Upper lobe of right lung (tissue), 1 donor: ENCODE results near the gene INPP4B. TPM values are rescaled to one million over a fixed set of nuclear protein-coding genes. Genes with fewer than 3 reads are reported as not detected.
A peak's percentile ranks its signal among the peaks of the same experiment; 100 is the strongest.

Experiments
- ATAC-seq: fragments of 200-7000 bp; cut with Tn5 transposase; one replicate; pipeline ENCODE4 v1.9.1; 2020; ENCODE audit warnings: mild to moderate bottlenecking, moderate library complexity
- DNase-seq: peaks from one replicate; pipeline ENCODE4 v3.0.0-alpha.2; 2020
- H3K27ac ChIP-seq: fragments of 200-600 bp; one replicate; pipeline ENCODE4 v1.8.0; 2022
- H3K27me3 ChIP-seq: fragments of 200-600 bp; one replicate; pipeline ENCODE4 v1.8.0; 2022; ENCODE audit warnings: mild to moderate bottlenecking
- H3K36me3 ChIP-seq: fragments of 200-600 bp; one replicate; pipeline ENCODE4 v1.8.0; 2022
- H3K4me1 ChIP-seq: fragments of 200-600 bp; one replicate; pipeline ENCODE4 v1.8.0; 2022
- H3K4me3 ChIP-seq: fragments of 200-600 bp; one replicate; pipeline ENCODE4 v1.8.0; 2022; ENCODE audit warnings: mild to moderate bottlenecking
- H3K9me3 ChIP-seq: fragments of 200-600 bp; one replicate; pipeline ENCODE4 v1.8.0; 2022
- intact Hi-C: fragments of 100-400 bp; cut with DNase I; formaldehyde crosslinking; loops from one replicate; pipeline ENCODE4 v1.11.0; 2022
- long read RNA-seq: library from polyadenylated mRNA; unstranded; transcript quantifications from one replicate; pipeline ENCODE4 v2.0.0, GENCODE V29; 2021
- total RNA-seq: library from RNA; stranded (reverse); fragmentation: NEBNext Ultra II Directional; extraction: Animal tissue kit (Norgen Biotek cat#: 25700); gene quantifications from one replicate; pipeline ENCODE4 v1.2.1, GENCODE V29; 2021
- TF ChIP-seq, protein P1 (sequence below): fragments of 200-600 bp; IDR thresholded peaks from one replicate; pipeline ENCODE4 v1.8.0; 2022; ENCODE audit warnings: antibody characterized with exemption
- donor health status: DM: no; HTN: yes; CAD: no; lungs with severe emphysema.

INPP4B gene
- total RNA-seq: 20.7 TPM
- long read RNA-seq, partial matches to known transcripts: 5 of 14 reads
- long read RNA-seq, other reads (novel, unspliced or antisense): 7 of 14 reads

DNA sequence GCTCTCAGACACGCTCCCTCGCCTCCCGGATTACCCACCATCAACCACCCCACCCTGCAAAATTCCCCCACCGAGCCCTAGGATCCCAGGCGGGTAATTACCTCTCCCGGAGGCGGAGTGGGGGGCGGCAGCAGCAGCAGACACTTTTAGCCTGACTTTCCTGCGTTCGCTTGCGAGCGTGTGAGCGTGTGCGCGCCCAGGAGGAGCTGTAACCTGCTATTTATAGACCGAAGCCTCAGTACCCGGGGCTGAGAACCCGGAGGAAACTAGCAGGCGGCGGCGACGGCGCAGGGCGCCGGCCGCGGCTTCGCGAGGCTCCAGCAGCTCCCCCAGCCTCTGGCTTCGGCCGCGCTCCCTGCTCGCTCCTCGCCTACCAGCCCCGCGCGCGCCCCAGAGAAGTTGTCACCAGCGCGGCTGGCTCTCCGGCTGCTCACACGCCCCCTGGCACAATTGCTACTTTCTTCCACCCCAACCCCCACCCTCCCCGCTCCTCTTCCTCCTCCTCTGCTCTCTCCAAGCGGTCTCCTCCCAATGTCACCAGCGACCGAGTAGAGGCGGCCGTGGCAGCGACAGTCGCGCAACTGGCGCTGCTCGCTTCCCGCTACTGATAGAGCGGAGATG is at the start of gene INPP4B:
Gene INPP4B, minus strand, starts transcription at position 194 of the 621 bp plus-strand sequence.
- TF ChIP-seq, protein P1, sequence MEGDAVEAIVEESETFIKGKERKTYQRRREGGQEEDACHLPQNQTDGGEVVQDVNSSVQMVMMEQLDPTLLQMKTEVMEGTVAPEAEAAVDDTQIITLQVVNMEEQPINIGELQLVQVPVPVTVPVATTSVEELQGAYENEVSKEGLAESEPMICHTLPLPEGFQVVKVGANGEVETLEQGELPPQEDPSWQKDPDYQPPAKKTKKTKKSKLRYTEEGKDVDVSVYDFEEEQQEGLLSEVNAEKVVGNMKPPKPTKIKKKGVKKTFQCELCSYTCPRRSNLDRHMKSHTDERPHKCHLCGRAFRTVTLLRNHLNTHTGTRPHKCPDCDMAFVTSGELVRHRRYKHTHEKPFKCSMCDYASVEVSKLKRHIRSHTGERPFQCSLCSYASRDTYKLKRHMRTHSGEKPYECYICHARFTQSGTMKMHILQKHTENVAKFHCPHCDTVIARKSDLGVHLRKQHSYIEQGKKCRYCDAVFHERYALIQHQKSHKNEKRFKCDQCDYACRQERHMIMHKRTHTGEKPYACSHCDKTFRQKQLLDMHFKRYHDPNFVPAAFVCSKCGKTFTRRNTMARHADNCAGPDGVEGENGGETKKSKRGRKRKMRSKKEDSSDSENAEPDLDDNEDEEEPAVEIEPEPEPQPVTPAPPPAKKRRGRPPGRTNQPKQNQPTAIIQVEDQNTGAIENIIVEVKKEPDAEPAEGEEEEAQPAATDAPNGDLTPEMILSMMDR: no peak
- Histone ChIP-seq H3K4me3 (peak within 1 kb of the TSS; percentile 58), H3K27ac (peak within 1 kb of the TSS; percentile 45), H3K27me3 (peaks cover 21% of the 10 kb centered on the region), H3K36me3 (no peaks in the 10 kb centered on the region), H3K9me3 (no peaks in the 10 kb centered on the region), H3K4me1 (peaks cover 5% of the 10 kb centered on the region)
- peak; percentile 69 for DNase-seq
- intact Hi-C loops: no loop called here
- peak; percentile 71 for ATAC-seq

DNA sequence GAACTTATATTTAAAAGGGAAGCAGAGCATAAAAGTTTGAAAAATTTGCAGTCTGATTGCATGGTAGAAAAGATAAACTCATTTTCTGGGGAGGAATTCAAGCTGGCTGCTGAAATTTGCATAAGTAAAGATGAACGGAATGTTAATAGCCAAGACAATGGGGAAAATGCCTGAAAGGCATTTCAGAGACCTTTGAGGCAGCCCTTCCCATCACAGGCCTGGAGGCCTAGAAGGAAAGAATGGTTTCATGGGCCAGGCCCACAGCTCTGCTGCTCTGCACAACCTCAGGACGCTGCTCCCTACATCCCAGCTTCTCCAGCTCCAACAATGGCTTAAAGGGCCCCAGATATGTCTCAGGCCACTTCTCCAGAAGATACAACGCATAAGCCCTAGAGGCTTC is 46.9 kb upstream of the INPP4B start:
- DNase-seq: no peak
- no peaks in the 10 kb centered on the region for H3K27me3 ChIP-seq
- no peaks in the 10 kb centered on the region for H3K4me1 ChIP-seq
- TF ChIP-seq, protein P1: no peak
- no peak for ATAC-seq
- intact Hi-C loops: no loop called here
- H3K36me3 ChIP-seq: no peaks in the 10 kb centered on the region
- H3K4me3 ChIP-seq: no peak overlapping the region
- no peaks in the 10 kb centered on the region for H3K9me3 ChIP-seq
- H3K27ac ChIP-seq: no peak overlapping the region

DNA sequence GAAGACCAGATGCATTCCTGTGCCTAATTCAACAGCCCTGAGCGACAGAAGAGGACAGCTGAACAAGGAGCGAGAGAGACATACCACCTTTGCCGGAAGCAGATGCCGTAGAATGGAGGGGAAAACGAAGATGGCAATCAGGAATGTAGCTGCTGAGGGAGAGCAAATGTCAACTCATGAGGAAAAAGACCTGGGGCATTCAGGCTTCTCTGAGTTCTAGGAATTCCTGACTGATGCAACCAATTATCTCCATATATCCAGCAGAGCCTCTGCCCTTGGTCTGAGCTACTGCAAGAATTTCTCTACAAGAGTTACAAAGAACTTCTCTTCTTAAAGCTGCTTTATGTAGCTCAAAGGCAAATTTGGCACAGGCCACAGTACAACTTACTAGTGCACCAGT is 40.5 kb upstream of the INPP4B start:
- Histone ChIP-seq H3K4me3 (no peak overlapping the region), H3K36me3 (no peaks in the 10 kb centered on the region), H3K9me3 (no peaks in the 10 kb centered on the region), H3K27me3 (no peaks in the 10 kb centered on the region), H3K27ac (no peak overlapping the region), H3K4me1 (no peaks in the 10 kb centered on the region)
- DNase-seq: no peak
- ATAC-seq: no peak
- TF ChIP-seq, protein P1: no peak
- intact Hi-C loops: no loop called here

DNA sequence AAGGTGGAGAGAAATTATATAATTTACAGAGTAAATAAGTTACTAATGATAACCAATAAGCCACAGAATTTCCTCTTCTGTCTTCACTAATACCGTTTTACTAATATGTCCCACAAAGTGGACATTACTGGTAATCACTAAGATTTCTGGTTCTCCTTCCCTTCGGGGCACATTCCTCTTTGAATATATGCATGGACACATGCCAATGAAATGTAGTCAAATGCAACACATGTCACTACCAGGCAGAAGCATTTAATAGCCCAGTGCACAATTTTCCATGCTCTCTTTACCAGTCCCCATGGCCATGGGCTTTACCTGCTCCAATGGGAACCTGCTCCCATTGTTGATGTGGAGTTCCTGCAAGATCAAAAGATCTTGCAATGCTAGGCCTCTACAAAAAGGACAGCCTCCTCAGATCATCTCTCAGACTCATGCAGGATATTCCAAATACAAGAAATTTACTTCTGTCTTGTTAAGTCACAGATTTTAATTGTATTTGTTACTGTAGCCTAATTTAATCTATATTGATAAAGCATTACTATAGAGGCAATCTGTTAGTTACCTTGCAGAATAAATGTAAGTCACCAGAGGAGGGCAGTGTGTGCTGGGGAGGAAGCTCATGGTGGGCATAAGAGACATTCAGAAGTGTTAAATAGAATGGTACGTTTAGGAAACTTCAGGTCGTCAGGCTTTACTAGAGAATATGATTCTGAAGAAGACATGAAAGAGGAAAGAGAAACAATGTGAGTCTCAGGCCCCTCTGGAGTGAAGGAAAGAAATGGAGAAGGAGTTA is 37.1 kb upstream of the INPP4B start:
- no peak for DNase-seq
- TF ChIP-seq, protein P1: no peak
- no peak for ATAC-seq
- Histone ChIP-seq H3K36me3 (no peaks in the 10 kb centered on the region), H3K27me3 (no peaks in the 10 kb centered on the region), H3K4me3 (no peak overlapping the region), H3K27ac (no peak overlapping the region), H3K9me3 (no peaks in the 10 kb centered on the region), H3K4me1 (no peaks in the 10 kb centered on the region)
- intact Hi-C loops: no loop called here

DNA sequence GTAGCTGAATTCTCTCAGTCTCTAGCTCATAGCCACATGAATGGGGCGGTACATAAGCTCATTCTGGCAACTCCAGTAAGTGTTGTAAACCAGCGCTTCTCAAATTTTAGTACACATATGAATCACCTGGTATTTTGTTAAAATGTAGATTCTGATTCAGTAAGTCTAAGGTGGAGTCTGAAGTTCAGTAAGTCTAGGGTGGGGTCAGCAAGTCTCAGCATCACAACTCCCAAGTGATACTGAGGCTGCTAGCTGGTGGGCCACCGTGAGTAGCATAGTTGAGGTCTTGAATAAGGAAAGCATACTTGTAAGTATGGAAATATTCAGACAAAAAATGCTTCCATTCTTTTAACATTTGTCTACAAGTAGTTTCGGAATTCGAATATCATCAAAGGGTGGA is 36.1 kb upstream of the INPP4B start:
- Histone ChIP-seq H3K9me3 (no peaks in the 10 kb centered on the region), H3K4me1 (no peaks in the 10 kb centered on the region), H3K4me3 (no peak overlapping the region), H3K27me3 (no peaks in the 10 kb centered on the region), H3K36me3 (no peaks in the 10 kb centered on the region), H3K27ac (no peak overlapping the region)
- intact Hi-C loops: no loop called here
- TF ChIP-seq, protein P1: no peak
- no peak for ATAC-seq
- DNase-seq: no peak
